Hematopoietic multipotent progenitor cell treated with erythropoietin and hydrocortisone succinate and interleukin-3 and kit ligand, for 6 days (in vitro differentiated cells): ENCODE data around the gene KCTD7.
"Not testable (repeated sequence)": the region's sequence is repeated elsewhere in the genome, so short reads cannot be mapped to it uniquely, and the experiment has no call there.

ENCODE experiments used
- DNase-seq: peaks from one replicate; pipeline ENCODE4 v3.0.0-alpha.2; 2015

The KCTD7 gene

DNA sequence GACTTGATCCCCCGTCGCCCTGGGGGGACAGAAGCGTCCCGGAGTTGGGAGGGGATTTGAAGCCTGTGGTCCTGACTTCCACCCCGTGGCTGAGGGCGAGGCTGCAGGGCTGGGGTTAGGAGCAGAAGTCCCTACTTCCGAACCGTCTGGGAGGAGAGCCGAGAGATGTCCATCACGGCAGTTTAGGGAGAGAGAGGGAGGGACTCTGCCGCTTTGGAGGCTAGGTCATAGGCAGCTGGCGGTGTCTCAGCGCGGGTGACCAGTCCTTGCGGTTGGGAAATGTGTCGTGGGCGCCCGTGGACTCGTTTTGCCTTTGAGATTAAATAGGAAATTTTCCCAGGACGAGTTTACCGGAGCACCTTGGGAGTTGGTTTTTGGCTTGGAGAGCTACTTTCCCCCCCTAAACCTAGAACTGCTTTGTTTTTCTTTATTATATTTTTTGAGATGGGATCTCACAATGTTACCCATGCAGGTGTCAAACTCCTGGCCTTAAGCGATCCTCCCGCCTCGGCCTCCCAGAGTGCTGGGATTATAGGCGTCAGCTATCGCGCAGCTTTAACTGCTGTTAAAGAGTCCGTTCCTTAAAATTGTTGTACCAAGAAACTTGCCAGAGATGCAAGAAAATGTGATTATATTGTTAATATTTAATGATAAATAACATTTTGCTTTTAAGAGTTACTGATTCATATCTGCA is 26.6 kb downstream of the KCTD7 start:
- peak; percentile 54 for DNase-seq

DNA sequence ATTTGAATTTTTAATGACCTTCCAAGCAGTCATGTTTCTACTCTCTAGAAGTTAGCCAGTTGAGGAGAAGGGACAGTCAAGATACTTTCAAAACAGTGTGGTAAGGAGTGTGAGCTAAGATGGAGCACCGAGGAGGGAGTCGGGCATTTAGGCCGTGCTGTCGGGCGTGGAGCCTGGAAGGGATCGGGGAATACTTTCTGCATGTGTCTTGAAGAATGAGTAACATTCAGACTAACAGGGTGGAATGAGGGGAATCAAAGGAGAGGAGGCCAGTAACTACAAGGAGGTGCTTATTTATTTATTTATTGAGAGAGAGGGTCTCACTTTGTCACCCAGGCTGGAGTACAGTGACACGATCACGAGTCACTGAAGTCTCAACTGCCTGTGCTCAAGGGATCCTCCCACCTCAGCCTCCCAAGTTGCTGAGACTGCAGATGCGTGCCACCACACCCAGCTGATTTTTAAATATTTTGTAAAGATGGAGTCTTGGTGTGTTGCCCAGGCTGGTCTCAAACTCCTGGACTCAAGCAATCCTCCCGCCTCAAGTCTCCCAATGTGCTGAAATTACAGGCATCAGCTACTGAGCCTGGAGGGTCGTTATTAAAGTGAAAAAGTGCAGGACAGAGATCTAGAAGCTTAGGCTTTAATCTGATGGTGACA is 27.3 kb downstream of the KCTD7 start:
- peak; percentile 28 for DNase-seq

DNA sequence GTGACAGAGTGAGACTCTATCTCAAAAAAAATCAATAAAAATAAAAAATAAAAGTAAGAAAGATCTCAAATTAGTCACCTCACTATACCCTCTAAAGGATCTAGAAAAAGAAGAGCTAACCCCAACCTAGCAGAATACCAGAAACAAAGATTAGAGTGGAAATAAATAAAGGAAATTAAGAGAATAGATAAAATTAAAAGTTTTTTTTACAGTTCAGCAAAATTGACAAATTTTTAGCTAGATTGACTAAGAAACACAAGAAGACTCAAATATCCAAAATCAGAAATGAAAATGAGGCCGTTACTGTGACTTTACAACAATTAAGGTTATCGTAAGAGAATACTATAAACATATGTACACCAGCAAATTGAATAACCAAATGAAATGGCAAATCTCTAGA is 29.1 kb downstream of the KCTD7 start:
- DNase-seq, result no peak

DNA sequence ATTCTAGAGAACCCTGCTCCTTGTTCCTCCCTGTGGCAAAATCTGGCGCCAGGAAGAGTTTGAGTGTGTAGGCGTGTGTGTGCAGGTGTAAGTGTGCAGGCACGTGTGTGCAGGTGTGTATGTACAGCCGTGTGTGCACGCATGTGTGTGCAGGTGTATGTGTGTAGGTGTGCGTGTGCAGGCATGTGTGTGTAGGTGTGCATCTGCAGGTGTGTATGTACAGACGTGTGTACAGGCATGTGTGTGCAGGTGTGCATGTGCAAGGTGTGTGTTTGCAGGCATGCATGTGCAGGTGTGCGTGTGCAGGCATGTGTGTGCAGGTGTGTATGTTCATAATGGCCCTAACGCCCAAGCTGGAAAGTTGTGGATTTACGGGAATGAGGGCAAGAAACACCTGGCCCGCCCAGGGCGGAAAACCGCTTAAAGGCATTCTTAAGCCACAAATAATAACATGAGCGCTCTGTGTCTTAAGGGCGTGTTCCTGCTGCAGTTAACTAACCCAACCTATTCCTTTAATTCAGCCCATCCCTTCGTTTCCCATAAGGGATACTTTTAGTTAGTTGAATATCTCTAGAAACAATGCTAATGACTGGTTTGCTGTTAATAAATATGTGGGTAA is 34.1 kb downstream of the KCTD7 start:
- DNase-seq, result no peak

DNA sequence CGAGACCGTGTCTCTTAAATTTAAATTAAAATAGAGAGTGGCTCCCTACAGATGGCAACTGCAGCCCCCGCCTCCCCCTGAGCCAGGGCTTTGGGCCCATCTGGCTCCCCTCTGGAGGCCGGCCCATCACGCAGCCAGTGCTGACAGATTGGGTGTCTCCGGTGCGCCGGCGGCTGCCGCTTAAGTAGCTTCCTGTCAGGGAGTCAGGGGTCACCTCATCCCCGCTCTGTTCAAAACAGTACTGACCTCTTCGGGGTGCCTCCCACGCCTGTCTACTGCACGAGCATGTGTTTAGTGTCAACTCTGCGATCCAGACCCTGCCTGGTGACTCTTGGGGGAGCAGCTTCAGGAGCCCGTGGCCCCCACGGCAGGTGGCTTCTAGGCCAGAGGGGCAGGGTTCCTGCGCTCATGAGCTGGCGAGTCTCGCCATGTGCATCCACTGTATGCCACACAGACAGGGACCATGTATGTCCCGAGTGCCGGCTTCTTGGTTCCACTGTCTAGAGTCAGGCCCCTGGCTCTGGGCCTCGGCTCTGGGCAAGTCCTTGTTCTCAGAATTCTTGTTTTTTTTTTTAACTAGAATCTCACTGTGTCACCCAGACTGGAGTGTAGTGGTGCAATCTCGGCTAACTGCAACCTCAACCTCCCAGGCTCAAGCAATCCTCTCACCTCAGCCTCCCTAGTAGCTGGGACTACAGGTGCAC is 36.1 kb downstream of the KCTD7 start:
- no peak for DNase-seq

DNA sequence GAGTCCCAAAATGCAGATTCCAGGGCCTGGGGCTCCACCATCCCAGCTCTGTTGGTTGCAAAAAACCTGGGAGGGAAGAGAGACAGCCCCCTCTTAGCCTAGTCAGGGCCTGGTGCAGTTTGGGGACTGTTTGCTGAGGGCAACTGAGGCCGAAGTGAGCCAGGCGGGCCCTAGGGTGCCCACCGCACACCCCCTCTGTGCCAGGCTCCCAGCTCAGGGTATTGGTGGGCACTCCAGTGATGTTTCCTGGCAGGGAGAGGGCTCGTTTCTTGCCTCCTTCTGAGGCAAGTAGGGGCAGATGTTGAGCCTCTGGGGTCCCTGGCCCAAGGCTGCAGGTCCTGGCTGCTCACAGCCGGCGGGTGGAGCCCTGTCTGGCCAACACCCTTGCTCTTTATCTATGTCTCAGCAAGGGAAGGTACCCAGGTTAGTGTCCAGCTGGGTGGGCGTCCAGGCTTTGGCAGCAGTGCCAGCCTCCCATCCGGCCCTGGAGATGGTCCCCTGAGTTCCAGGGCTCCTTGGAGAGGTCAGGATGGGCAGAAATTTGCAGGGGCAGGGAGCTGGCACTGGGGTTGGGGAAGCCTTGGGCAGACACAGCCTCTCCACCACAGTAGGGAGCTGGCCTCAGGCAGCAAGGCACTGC is 37.8 kb downstream of the KCTD7 start:
- no peak for DNase-seq

- DNase-seq, result no peak
Observed at GRCh38 chr7:66667023-66667728, 38.5 kb downstream of the KCTD7 start.

DNA sequence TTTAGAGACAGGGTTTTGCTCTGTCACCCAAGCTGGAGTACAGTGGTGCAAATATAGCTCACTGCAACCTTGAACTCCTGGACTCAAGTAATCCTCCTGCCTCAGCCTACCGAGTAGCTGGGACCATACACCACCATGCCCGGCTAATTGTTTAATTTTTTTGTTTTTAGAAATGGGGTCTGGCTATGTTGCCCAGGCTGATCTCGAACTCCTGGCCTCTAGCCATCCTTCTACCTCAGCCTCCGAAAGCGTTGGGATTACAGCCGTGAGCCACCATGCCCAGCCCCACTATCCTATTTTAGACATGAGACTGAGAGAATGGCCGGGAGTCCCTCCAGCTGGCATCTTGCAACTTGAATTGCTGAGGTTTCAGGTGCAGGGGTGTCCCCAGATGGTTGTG is 39.4 kb downstream of the KCTD7 start:
- DNase-seq, result no peak

GRCh38 chr7:66668677-66669076 is 40.0 kb downstream of the KCTD7 start:
- no peak for DNase-seq

- DNase-seq, result no peak
Observed at GRCh38 chr7:66669088-66669487, 40.4 kb downstream of the KCTD7 start.

DNA sequence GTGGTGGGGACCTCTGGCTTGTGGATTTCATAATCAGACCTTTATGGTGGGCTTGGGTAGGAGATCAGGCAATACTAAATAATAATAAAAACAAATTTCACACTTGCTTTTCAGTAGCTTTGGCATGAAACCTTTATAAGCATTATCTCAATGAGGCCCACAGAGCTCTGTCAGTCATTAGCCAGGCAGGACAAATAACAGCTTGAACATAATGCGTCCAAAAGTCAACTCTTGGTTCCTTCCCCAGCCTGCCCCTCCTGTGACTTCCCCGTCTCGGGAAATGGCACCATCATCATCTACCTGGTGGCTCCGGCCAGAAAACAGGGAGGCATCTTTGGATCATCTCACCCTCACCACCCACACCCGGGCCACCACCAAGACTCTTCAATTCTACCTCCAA is 40.8 kb downstream of the KCTD7 start:
- DNase-seq, result no peak

DNA sequence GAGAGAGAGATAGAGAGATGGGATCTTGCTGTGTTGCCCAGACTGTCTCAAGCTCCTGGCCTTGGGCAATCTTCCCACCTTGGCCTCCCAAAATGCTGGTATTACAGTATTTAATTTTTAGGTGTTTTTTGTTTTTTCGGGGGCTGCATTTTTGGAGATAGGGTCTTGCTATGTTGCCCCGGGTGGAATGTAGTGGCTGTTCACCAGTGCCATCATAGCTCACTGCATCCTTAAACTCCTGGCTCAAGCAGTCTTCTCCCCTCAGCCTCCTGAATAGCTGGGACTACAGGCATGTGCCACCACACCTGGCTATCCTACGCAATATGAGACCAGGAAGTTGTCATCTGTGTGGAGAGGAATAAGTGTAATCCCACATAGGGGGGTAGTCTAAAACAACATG is 42.4 kb downstream of the KCTD7 start:
- no peak for DNase-seq

- DNase-seq, result peak; percentile 46
Observed at GRCh38 chr7:66671486-66671885, 42.8 kb downstream of the KCTD7 start.

GRCh38 chr7:66672432-66673123 is 43.9 kb downstream of the KCTD7 start:
- not testable (repeated sequence) for DNase-seq

- not testable (repeated sequence) for DNase-seq
Observed at GRCh38 chr7:66673124-66673640, 44.5 kb downstream of the KCTD7 start.

DNA sequence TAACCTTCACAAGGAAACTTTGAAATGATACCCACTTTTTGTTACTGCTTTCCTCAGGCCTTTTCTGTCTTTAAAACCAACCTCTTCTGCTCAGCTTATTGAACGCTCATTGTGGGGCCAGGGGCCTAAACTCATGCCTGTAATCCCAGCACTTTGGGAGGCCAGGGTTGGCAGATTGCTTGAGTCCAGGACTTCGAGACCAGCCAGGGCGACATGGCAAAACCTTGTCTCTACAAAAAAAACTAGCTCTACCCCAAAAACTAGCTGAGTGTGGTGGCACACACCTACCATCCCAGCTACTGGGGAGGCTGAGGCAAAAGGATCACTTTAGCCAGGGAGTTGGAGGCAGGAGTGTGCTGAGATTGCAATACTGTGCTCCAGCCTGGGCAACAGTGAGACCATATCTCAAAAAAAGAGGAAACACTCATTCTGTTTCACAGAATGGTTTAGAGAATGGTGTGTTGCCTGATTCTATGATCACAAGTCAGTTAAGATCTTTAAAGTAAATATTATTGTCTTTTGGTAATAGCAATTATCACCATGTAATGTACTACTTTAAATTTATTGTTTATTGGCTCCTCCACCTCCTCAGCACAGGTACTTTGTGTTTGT is 51.1 kb downstream of the KCTD7 start:
- DNase-seq, result no peak

DNA sequence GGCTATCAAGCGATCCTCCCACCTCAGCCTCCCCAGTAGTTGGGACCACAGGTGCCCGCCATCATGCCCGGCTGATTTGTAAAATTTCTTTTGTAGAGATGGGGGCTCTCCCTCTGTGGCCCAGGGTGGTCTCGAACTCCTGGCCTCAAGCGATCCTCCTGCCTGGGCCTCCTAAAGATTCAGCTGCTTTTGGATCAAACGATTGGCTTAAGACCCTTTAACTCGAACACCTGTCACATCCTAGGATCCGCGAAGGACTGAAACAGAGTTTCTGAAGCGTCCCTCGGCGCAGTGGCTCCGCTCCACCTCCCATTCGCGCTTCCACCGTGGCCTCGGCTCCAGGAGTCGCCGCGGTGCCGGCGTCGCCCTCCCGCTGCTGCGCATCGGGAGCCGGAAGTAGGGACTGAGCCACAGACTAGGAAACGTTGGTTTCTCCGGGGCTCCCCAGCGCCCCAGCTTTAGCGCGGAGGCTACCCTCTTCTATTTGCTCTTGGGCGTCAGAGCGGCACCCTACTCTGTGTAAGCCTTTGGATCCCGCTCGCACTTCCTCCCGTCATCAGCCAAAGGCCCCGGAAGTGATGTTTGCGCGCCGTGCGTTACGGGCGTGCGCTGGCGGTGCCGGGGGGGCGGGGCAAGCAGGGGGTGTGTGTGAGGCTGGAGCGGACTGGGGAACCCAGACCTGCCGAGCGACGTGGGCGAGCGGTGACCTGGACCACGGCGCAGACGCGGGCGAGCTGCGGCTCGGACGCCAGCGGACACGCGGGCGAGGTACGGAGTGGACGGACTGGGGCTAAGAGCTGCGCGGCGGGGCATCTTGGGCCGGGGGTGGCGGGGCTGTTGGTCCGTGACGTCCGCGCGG is 53.0 kb downstream of the KCTD7 start:
- peak; percentile 98 for DNase-seq

- DNase-seq, result peak; percentile 30
Observed at GRCh38 chr7:66682350-66683093, 53.8 kb downstream of the KCTD7 start.

DNA sequence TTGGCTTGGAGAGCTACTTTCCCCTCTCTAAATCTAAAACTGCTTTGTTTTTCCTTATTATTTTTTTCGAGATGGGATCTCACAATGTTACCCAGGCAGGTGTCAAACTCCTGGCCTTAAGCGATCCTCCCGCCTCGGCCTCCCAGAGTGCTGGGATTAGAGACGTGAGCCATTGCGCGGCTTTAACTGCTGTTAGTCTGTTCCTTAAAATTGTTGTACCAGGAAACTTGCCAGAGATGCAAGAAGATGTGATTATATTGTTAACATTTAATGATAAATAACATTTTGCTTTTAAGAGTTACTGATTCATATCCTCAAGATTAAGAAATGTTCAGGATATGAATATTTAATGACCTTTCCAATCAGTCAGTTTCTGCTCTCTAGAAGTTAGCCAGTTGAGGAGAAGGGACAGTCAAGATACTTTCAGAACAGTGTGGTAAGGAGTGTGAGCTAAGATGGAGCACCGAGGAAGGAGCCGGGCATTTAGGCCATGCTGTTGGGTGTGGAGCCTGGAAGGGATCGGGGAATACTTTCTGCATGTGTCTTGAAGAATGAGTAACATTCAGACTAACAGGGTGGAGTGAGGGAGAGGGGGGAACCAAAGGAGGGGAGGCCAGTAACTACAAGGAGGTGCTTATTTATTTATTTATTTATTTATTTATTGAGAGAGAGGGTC is 54.6 kb downstream of the KCTD7 start:
- not testable (repeated sequence) for DNase-seq
